H1 (cell line): Measurements from ENCODE around the gene RASSF10. TPM values are rescaled to one million over a fixed set of nuclear protein-coding genes. Genes with fewer than 3 reads are reported as not detected.

ENCODE experiments used
- CTCF ChIA-PET: fragments of 300-600 bp; sonication (Branson Sonifier 250); formaldehyde crosslinking; loops from one replicate; lab custom pipeline; 2021; ENCODE audit not compliant: partially characterized antibody; lab: Charles Lee
- POLR2A ChIA-PET: fragments of 300-600 bp; sonication (Branson Sonifier 250); formaldehyde crosslinking; loops from one replicate; lab custom pipeline; 2021; ENCODE audit warnings: inconsistent platforms; ENCODE audit not compliant: partially characterized antibody; lab: Charles Lee
- DNase-seq, 2 experiments: peaks; one replicate each; pipeline versions ENCODE4 v3.0.0 to v3.0.0-alpha.2; 2010 to 2022; ENCODE audit warnings: low spot score in 2 of 2, low read depth in 1 of 2, mixed read lengths in 1 of 2
- FAIRE-seq: peaks from 2 replicates; lab custom pipeline; 2011; peaks lifted over from hg19 to GRCh38; lab: Jason Lieb, UNC
- H2AFZ ChIP-seq: 2 replicates; pipeline ENCODE4 v1.8.1; 2012; ENCODE audit warnings: low read length, inconsistent platforms
- H2AK5ac ChIP-seq: 2 replicates; pipeline ENCODE4 v1.6.1; 2013; ENCODE audit warnings: low read depth, low read length
- H2BK120ac ChIP-seq: replicated peaks from 2 replicates; pipeline ENCODE3; 2013; ENCODE audit warnings: low read depth, low read length, inconsistent platforms
- H2BK12ac ChIP-seq: 2 replicates; pipeline ENCODE4 v1.6.1; 2013; ENCODE audit warnings: low read depth, low read length
- H2BK15ac ChIP-seq: 2 replicates; pipeline ENCODE4 v1.6.1; 2013; ENCODE audit warnings: low read length
- H2BK20ac ChIP-seq: 2 replicates; pipeline ENCODE4 v1.6.1; 2013; ENCODE audit warnings: low read length
- H2BK5ac ChIP-seq: 2 replicates; pipeline ENCODE4 v1.6.1; 2013; ENCODE audit warnings: low read depth, low read length
- H3K14ac ChIP-seq: 2 replicates; pipeline ENCODE4 v1.6.1; 2013; ENCODE audit warnings: inconsistent platforms; ENCODE audit not compliant: insufficient read length
- H3K18ac ChIP-seq: 2 replicates; pipeline ENCODE4 v1.6.1; 2013; ENCODE audit warnings: low read length; ENCODE audit errors: extremely low read depth
- H3K23ac ChIP-seq: 2 replicates; pipeline ENCODE4 v1.6.1; 2013; ENCODE audit warnings: inconsistent platforms; ENCODE audit not compliant: insufficient read length
- H3K23me2 ChIP-seq: 2 replicates; pipeline ENCODE4 v1.6.1; 2013; ENCODE audit warnings: low read depth, low read length
- H3K27ac ChIP-seq: 2 replicates; pipeline ENCODE4 v1.6.1; 2011; ENCODE audit warnings: low read depth, low read length, inconsistent platforms
- H3K27me3 ChIP-seq, 4 experiments: replicated peaks in 1 of 4; 1 replicate in 1 of 4; 2 replicates in 3 of 4; pipeline versions ENCODE4 v1.6.1 to v1.8.1; 2011 to 2013; ENCODE audit warnings: low read length in 3 of 4, mild to moderate bottlenecking in 3 of 4, inconsistent platforms in 2 of 4, mixed read lengths in 2 of 4, moderate library complexity in 1 of 4; ENCODE audit not compliant: control insufficient read depth in 3 of 4, insufficient read depth in 3 of 4; ENCODE audit errors: extremely low read depth in 1 of 4
- H3K36me3 ChIP-seq, 4 experiments: 2 replicates each; pipeline versions ENCODE4 v1.6.1 to v1.8.1; 2011 to 2013; ENCODE audit warnings: mild to moderate bottlenecking in 4 of 4, low read length in 3 of 4, moderate library complexity in 2 of 4, control low read depth in 1 of 4, inconsistent platforms in 1 of 4; ENCODE audit not compliant: insufficient read depth in 4 of 4, control insufficient read depth in 2 of 4
- H3K4ac ChIP-seq: replicated peaks from 2 replicates; pipeline ENCODE3; 2013; ENCODE audit warnings: low read length, low read depth, mixed read lengths, inconsistent platforms; ENCODE audit not compliant: insufficient read length
- H3K4me1 ChIP-seq, 4 experiments: replicated peaks in 1 of 4; 1 replicate in 1 of 4; 2 replicates in 3 of 4; pipeline versions ENCODE4 v1.6.1 to v1.8.1; 2011 to 2013; ENCODE audit warnings: low read length in 3 of 4, inconsistent platforms in 2 of 4, mixed read lengths in 1 of 4; ENCODE audit not compliant: insufficient read depth in 4 of 4, control insufficient read depth in 3 of 4
- H3K4me2 ChIP-seq, 2 experiments: 2 replicates each; pipeline versions ENCODE4 v1.6.1 to v1.8.1; 2011 to 2013; ENCODE audit warnings: low read depth in 2 of 2, low read length in 2 of 2, control low read depth in 1 of 2, inconsistent platforms in 1 of 2, mild to moderate bottlenecking in 1 of 2; ENCODE audit not compliant: insufficient read depth in 1 of 2
- H3K4me3 ChIP-seq, 4 experiments: fragments of 200-600, 300-600 bp in 1 of 4; sonication (generic), shearing (Covaris generic), sonication (Bioruptor Twin) in 1 of 4; 2 replicates each; pipeline versions ENCODE4 v1.5.1 to v1.8.1; 2011 to 2016; ENCODE audit warnings: low read length in 4 of 4, low read depth in 3 of 4, control low read depth in 2 of 4, inconsistent platforms in 2 of 4, mild to moderate bottlenecking in 2 of 4, mixed read lengths in 1 of 4, moderate library complexity in 1 of 4; ENCODE audit not compliant: insufficient read depth in 2 of 4; ENCODE audit errors: extremely low read depth in 1 of 4
- H3K56ac ChIP-seq: replicated peaks from 2 replicates; pipeline ENCODE3; 2013; ENCODE audit warnings: low read depth, mild to moderate bottlenecking, mixed read lengths, low read length, inconsistent platforms; ENCODE audit not compliant: insufficient read length
- H3K79me1 ChIP-seq: 2 replicates; pipeline ENCODE4 v1.6.1; 2013; ENCODE audit warnings: low read depth, low read length, control low read depth
- H3K79me2 ChIP-seq, 2 experiments: 2 replicates each; pipeline versions ENCODE4 v1.6.1 to v1.8.1; 2012 to 2013; ENCODE audit warnings: low read length in 2 of 2, mild to moderate bottlenecking in 2 of 2, inconsistent platforms in 1 of 2; ENCODE audit not compliant: insufficient read depth in 2 of 2, control insufficient read depth in 1 of 2
- H3K9ac ChIP-seq, 4 experiments: replicated peaks in 1 of 4; 1 replicate in 1 of 4; 2 replicates in 3 of 4; pipeline versions ENCODE4 v1.6.1 to v1.8.1; 2011 to 2013; ENCODE audit warnings: low read depth in 3 of 4, low read length in 3 of 4, control low read depth in 2 of 4, mild to moderate bottlenecking in 2 of 4, moderate library complexity in 2 of 4, inconsistent platforms in 1 of 4; ENCODE audit errors: extremely low read depth in 1 of 4
- H3K9me3 ChIP-seq, 2 experiments: 2 replicates each; pipeline versions ENCODE4 v1.6.1 to v1.8.1; 2012 to 2013; ENCODE audit warnings: mild to moderate bottlenecking in 2 of 2, moderate library complexity in 2 of 2, control low read depth in 1 of 2, inconsistent platforms in 1 of 2, low read depth in 1 of 2, low read length in 1 of 2, mixed read lengths in 1 of 2; ENCODE audit not compliant: insufficient read depth in 2 of 2
- H4K20me1 ChIP-seq, 2 experiments: replicated peaks in 1 of 2; 2 replicates each; pipeline versions ENCODE3 to v1.8.1; 2011 to 2013; ENCODE audit warnings: inconsistent platforms in 2 of 2, low read length in 2 of 2, mild to moderate bottlenecking in 1 of 2; ENCODE audit not compliant: insufficient read depth in 2 of 2, control insufficient read depth in 1 of 2
- H4K5ac ChIP-seq: 2 replicates; pipeline ENCODE4 v1.6.1; 2013; ENCODE audit warnings: low read length, low read depth, mixed read lengths, inconsistent platforms; ENCODE audit not compliant: insufficient read length
- H4K8ac ChIP-seq: 2 replicates; pipeline ENCODE4 v1.8.0; 2013; ENCODE audit warnings: mild to moderate bottlenecking, moderate library complexity, low read length, inconsistent platforms; ENCODE audit not compliant: insufficient read depth; ENCODE audit errors: extremely low read depth
- H4K91ac ChIP-seq: replicated peaks from 2 replicates; pipeline ENCODE3; 2013; ENCODE audit warnings: low read length, mixed read lengths, inconsistent platforms; ENCODE audit not compliant: insufficient read length
- CHD1 ChIP-seq: IDR thresholded peaks from 2 replicates; pipeline ENCODE4 v1.6.1; 2012; ENCODE audit warnings: low read depth, low read length, improper control_type of control experiment
- JUN ChIP-seq: IDR thresholded peaks from 2 replicates; pipeline ENCODE4 v1.6.1; 2011; ENCODE audit warnings: low read depth, mild to moderate bottlenecking, improper control_type of control experiment, low read length
- WGBS, 2 experiments: shearing (Covaris generic) in 1 of 2; methylation state at CpG; one replicate each; pipeline versions ENCODE4 v1.1.6 to v1.1.7; 2013 to 2015; ENCODE audit warnings: low lambda C conversion rate in 2 of 2, mixed read lengths in 2 of 2, inconsistent platforms in 1 of 2, low coverage in 1 of 2, missing lambda C conversion rate in 1 of 2; ENCODE audit not compliant: insufficient replicate concordance in 2 of 2, insufficient coverage in 1 of 2, insufficient read length in 1 of 2; ENCODE audit errors: extremely low coverage in 1 of 2, missing lambda C conversion rate in 1 of 2; 5-methylcytosine and 5-hydroxymethylcytosine counted together
- polyA plus RNA-seq, 7 experiments: library from polyadenylated mRNA; depleted of rRNA in 3 of 7; stranded (reverse) in 5 of 7; unstranded in 2 of 7; fragments of >200 nt in 5 of 7; fragments of 200-250 nt in 2 of 7; gene quantifications; 1 replicate in 5 of 7; 2 replicates in 1 of 7; 4 replicates in 1 of 7; pipeline versions ENCODE4 v1.2.1 to v1.2.3, GENCODE V29; 2011 to 2013; ENCODE audit warnings: missing spikeins in 2 of 7, mixed read lengths in 2 of 7
- total RNA-seq: library from RNA; stranded (reverse); fragmentation: NEBNext Ultra II Directional; extraction: Animal tissue kit (Norgen Biotek cat#: 25700); gene quantifications from 2 replicates; pipeline ENCODE4 v1.2.1, GENCODE V29; 2021

Gene RASSF10
- total and polyA plus RNA-seq, 2 of the 8 experiments (the other 6 are each of a cell fraction or from before 2014, with no cell fraction given) = 0.51 to 1.8 TPM

DNA sequence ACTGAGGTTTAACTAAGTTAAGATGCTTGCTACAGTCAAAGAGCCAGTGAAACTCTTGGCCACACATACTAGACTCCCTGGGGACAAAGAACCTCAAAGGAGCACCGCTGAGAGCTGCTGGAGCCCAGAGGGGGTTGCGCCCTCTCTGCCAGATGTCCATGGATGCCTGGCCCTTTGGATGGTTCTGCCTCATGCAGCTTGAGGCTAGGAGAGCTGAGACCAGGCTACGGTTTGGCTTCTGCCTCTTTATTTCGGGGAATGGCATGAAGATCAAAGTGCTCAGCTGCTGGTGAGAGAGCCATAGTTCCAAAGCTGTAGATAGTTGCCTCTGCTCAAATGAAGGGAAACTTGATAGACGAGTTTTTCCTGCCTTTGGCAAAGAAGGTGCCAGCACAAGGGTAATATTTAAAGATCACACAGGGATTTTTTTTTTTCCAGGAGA is 43.0 kb downstream of the RASSF10 start:
- H4K20me1 ChIP-seq = no peaks in the 10 kb centered on the region
- H2BK120ac ChIP-seq = no peak overlapping the region
- FAIRE-seq (no peak), DNase-seq (no peak)
- no peak overlapping the region for H3K9ac ChIP-seq
- no peak overlapping the region for H4K8ac ChIP-seq
- no peak overlapping the region for H3K4me2 ChIP-seq
- H3K79me1 ChIP-seq = no peaks in the 10 kb centered on the region
- no peaks in the 10 kb centered on the region for H3K79me2 ChIP-seq
- no peak overlapping the region for H3K56ac ChIP-seq
- H2BK15ac ChIP-seq = no peak overlapping the region
- ChIA-PET POLR2A (interaction anchor here (1.1 kb wide), 1 partner anchor 42 kb away, joined by 3 read pairs; no protein-coding TSS in a partner anchor), CTCF (interaction anchor here (0.7 to 1.6 kb wide), 5 partner anchors 11 to 93 kb away, joined by 3 to 8 read pairs (median 3); no protein-coding TSS in a partner anchor)
- no peak overlapping the region for H3K18ac ChIP-seq
- H2BK20ac ChIP-seq = no peak overlapping the region
- no peak overlapping the region for H4K5ac ChIP-seq
- no peak overlapping the region for H3K4me3 ChIP-seq
- no peaks in the 10 kb centered on the region; a peak in 1 of 8 replicates for H3K36me3 ChIP-seq
- H3K23me2 ChIP-seq = no peaks in the 10 kb centered on the region; the same call in 1 of the 2 replicates
- no peak overlapping the region for H3K4ac ChIP-seq
- H3K4me1 ChIP-seq = peaks cover 0 to 3% (median 0%) of the 10 kb centered on the region in 4 experiments; a peak in 3 of 7 replicates
- WGBS, 2 experiments = 93% methylated on average over 5 of the region's 5 CpGs; no CpG with 5 or more reads in 1 of the 2 experiments
- no peak overlapping the region for H3K14ac ChIP-seq
- H2AK5ac ChIP-seq = no peak overlapping the region
- no peak overlapping the region for H3K23ac ChIP-seq
- no peaks in the 10 kb centered on the region for H3K27me3 ChIP-seq
- H2BK12ac ChIP-seq = no peak overlapping the region
- 0 out of 4 replicates have a peak, but pooled peaks cover 0 to 2% of the 10 kb centered on the region in 2 experiments for H3K9me3 ChIP-seq
- H2BK5ac ChIP-seq = no peak overlapping the region
- H4K91ac ChIP-seq = no peak overlapping the region
- H2AFZ ChIP-seq = no peak overlapping the region
- no peak overlapping the region for H3K27ac ChIP-seq
- TF ChIP-seq CHD1 (no peak), JUN (no peak)
